Measurements from ENCODE around the gene RIT2.

The RIT2 gene

DNA sequence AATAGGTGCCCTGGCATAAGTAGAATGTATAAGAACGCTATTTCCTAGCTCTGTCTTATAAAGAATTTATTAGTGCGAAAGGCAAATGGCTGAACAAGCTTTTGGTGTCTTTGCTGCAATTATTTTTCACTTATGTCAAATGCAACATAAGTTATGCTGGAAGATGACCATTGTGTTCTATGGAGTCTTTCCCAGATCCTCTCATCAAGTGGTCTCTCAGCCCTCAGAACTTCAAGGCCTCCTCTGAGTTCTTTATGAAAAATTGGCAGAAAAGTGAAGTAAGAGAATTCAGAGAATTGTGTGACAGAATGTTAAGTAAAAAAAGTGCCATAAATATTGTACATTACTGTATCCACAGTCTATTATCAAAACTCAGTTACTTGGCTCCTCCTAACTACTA, 75.2 kb downstream of the RIT2 start:
- no peak for ATAC-seq
- no peak for TF ChIP-seq ZC3H10 (CRISPR knock-in tag; IDR thresholded peaks at IDR 0.05)
- no peak for TF ChIP-seq ZNF565 (CRISPR knock-in tag; conservative IDR thresholded peaks at IDR 0.05; ENCODE audit: low read depth)
- TF ChIP-seq RARB (CRISPR knock-in tag; IDR thresholded peaks at IDR 0.05) = no peak
- TF ChIP-seq ISL1 (CRISPR knock-in tag; IDR thresholded peaks at IDR 0.05) = no peak
- TF ChIP-seq, protein P1, sequence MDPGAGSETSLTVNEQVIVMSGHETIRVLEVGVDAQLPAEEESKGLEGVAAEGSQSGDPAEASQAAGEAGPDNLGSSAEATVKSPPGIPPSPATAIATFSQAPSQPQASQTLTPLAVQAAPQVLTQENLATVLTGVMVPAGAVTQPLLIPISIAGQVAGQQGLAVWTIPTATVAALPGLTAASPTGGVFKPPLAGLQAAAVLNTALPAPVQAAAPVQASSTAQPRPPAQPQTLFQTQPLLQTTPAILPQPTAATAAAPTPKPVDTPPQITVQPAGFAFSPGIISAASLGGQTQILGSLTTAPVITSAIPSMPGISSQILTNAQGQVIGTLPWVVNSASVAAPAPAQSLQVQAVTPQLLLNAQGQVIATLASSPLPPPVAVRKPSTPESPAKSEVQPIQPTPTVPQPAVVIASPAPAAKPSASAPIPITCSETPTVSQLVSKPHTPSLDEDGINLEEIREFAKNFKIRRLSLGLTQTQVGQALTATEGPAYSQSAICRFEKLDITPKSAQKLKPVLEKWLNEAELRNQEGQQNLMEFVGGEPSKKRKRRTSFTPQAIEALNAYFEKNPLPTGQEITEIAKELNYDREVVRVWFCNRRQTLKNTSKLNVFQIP (CRISPR knock-in tag; IDR thresholded peaks at IDR 0.05; ENCODE audit: borderline replicate concordance, low read depth) = no peak
- no peak for TF ChIP-seq OSR1 (CRISPR knock-in tag; IDR thresholded peaks at IDR 0.05)
- no peak for TF ChIP-seq ZNF8 (CRISPR knock-in tag; IDR thresholded peaks at IDR 0.05)
- no peak for TF ChIP-seq ARNTL (CRISPR knock-in tag; IDR thresholded peaks at IDR 0.05; ENCODE audit: borderline replicate concordance, low read depth)
- no peak for TF ChIP-seq BACH2 (CRISPR knock-in tag; IDR thresholded peaks at IDR 0.05; ENCODE audit: borderline replicate concordance)
- no peak for TF ChIP-seq GLIS3 (CRISPR knock-in tag; IDR thresholded peaks at IDR 0.05)
- no peak for TF ChIP-seq CSDC2 (CRISPR knock-in tag; IDR thresholded peaks at IDR 0.05)
- TF ChIP-seq, protein P2, sequence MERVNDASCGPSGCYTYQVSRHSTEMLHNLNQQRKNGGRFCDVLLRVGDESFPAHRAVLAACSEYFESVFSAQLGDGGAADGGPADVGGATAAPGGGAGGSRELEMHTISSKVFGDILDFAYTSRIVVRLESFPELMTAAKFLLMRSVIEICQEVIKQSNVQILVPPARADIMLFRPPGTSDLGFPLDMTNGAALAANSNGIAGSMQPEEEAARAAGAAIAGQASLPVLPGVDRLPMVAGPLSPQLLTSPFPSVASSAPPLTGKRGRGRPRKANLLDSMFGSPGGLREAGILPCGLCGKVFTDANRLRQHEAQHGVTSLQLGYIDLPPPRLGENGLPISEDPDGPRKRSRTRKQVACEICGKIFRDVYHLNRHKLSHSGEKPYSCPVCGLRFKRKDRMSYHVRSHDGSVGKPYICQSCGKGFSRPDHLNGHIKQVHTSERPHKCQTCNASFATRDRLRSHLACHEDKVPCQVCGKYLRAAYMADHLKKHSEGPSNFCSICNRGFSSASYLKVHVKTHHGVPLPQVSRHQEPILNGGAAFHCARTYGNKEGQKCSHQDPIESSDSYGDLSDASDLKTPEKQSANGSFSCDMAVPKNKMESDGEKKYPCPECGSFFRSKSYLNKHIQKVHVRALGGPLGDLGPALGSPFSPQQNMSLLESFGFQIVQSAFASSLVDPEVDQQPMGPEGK (CRISPR knock-in tag; IDR thresholded peaks at IDR 0.05; ENCODE audit: borderline replicate concordance) = no peak
- TF ChIP-seq, protein P3, sequence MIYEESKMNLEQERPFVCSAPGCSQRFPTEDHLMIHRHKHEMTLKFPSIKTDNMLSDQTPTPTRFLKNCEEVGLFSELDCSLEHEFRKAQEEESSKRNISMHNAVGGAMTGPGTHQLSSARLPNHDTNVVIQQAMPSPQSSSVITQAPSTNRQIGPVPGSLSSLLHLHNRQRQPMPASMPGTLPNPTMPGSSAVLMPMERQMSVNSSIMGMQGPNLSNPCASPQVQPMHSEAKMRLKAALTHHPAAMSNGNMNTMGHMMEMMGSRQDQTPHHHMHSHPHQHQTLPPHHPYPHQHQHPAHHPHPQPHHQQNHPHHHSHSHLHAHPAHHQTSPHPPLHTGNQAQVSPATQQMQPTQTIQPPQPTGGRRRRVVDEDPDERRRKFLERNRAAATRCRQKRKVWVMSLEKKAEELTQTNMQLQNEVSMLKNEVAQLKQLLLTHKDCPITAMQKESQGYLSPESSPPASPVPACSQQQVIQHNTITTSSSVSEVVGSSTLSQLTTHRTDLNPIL (CRISPR knock-in tag; IDR thresholded peaks at IDR 0.05; ENCODE audit: low read depth) = no peak
- no peak for TF ChIP-seq TOX (CRISPR knock-in tag; IDR thresholded peaks at IDR 0.05; ENCODE audit: borderline replicate concordance)

DNA sequence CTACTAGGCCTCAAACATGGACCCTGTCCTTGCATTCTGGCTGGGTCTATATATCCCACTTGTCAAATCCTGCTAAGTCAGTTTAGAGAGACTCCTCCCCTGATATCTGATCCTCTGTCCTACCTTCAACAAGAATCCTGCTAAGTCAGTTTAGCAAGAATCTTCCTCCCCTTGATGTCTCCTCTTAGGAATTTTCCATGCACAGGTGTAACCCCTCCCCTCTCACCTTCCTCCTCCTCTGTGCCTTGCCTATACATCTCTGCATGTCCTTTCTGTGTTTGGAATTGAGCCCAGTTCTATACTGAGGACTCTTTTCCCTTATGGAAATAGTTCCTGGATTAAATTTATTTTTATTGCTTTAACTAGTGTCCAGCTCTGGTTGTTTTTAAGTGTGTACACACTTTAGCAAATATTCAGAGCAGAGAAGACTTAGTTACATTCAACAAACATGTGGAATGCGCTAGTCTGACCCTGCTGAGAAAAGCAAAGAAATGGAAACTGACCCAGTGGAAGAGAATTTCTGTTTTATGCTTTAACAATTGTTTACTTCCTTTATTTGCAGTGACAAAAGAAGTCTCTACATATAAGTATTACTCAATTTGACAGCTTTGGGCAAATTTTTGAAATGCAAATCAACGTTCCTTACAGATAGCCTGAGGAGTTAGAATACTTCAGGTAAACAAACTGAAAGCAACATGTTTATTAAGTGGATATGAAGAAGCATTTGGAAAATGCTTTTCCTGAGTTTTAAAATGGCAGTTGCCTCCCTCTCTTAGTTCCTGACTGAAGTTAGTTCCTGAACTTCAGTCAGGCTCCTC, 80.6 kb downstream of the RIT2 start:
- TF ChIP-seq, protein P2 (CRISPR knock-in tag; IDR thresholded peaks at IDR 0.05; ENCODE audit: borderline replicate concordance) = no peak
- TF ChIP-seq, protein P1 (CRISPR knock-in tag; IDR thresholded peaks at IDR 0.05; ENCODE audit: borderline replicate concordance, low read depth) = no peak
- TF ChIP-seq ISL1 (CRISPR knock-in tag; IDR thresholded peaks at IDR 0.05) = no peak
- no peak for ATAC-seq

DNA sequence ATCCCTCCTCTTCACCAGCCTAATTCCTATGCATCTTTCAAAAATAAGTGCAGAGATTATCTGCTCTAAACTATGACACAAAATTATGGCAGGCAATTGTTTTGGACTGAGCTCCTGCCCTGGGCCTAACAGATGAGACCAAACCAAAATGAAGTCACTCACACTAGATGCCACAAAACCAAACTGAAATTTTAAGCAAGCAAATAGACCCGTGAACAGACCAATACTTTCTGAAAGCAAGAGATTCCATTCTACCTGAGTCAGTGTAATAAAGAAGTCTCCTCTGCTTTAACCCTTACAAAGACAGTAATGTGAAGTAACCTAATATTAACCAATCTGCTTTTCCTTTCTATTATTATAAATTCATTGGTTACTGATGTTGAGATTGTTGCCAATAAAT, 84.3 kb downstream of the RIT2 start:
- TF ChIP-seq ESRRG (CRISPR knock-in tag; IDR thresholded peaks at IDR 0.05) (no peak), ISL1 (CRISPR knock-in tag; IDR thresholded peaks at IDR 0.05) (no peak), TCF4 (CRISPR knock-in tag; IDR thresholded peaks at IDR 0.05; ENCODE audit: borderline replicate concordance) (no peak), GLIS3 (CRISPR knock-in tag; IDR thresholded peaks at IDR 0.05) (no peak)
- TF ChIP-seq, protein P1 (CRISPR knock-in tag; IDR thresholded peaks at IDR 0.05; ENCODE audit: borderline replicate concordance, low read depth) = no peak
- ATAC-seq = no peak

Measured in SK-N-SH treated with all-trans-retinoic acid at 6 μM for 48 hours (cell line).